Upper lobe of left lung (tissue), 6 donors: Measurements from ENCODE around the gene FAM193B. TPM values are rescaled to one million over a fixed set of nuclear protein-coding genes. Genes with fewer than 3 reads are reported as not detected.
"Not testable (repeated sequence)": the region's sequence is repeated elsewhere in the genome, so short reads cannot be mapped to it uniquely, and the experiment has no call there.

ENCODE experiments used
- ATAC-seq, 2 donors: fragments of 200-7000 bp; cut with Tn5 transposase; one replicate each; pipeline ENCODE4 v1.9.1; 2022; ENCODE audit warnings: mild to moderate bottlenecking in 2 of 2, moderate library complexity in 2 of 2; ENCODE audit not compliant: low FRiP score in 2 of 2
- DNase-seq, 2 donors: peaks; one replicate each; pipeline ENCODE4 v3.0.0-alpha.2; 2019 to 2020
- H3K27ac ChIP-seq, 4 donors: fragments of 200-600 bp; sonication (generic); one replicate each; pipeline ENCODE4 v1.5.1; 2016 to 2019
- H3K27me3 ChIP-seq, 4 donors: fragments of 200-600 bp; sonication (generic); one replicate each; pipeline ENCODE4 v1.5.1; 2017 to 2019
- H3K36me3 ChIP-seq, 4 donors: fragments of 200-600 bp; sonication (generic); one replicate each; pipeline ENCODE4 v1.5.1; 2016 to 2019
- H3K4me1 ChIP-seq, 4 donors: fragments of 200-600 bp; sonication (generic); one replicate each; pipeline ENCODE4 v1.5.1; 2018 to 2019
- H3K4me3 ChIP-seq, 4 donors: fragments of 200-600 bp; sonication (generic); one replicate each; pipeline ENCODE4 v1.5.1; 2017 to 2019; ENCODE audit warnings: mild to moderate bottlenecking in 2 of 4, moderate library complexity in 1 of 4
- H3K9me3 ChIP-seq, 4 donors: fragments of 200-600 bp; sonication (generic); one replicate each; pipeline ENCODE4 v1.5.1; 2018 to 2019
- CTCF ChIP-seq, 6 experiments: fragments of 450-650 bp in 4 of 6; fragments of 200-600 bp in 2 of 6; sonication (generic) in 2 of 6; IDR thresholded peaks; one replicate each; pipeline ENCODE4 v1.5.1; 2016 to 2019; ENCODE audit warnings: antibody characterized with exemption in 6 of 6
- EP300 ChIP-seq, 4 donors: sonication (generic); formaldehyde crosslinking; IDR thresholded peaks; one replicate each; pipeline ENCODE4 v1.5.1; 2017; ENCODE audit warnings: antibody characterized with exemption in 4 of 4, control low read depth in 2 of 4
- POLR2A ChIP-seq, 4 donors: fragments of 450-650 bp; IDR thresholded peaks; one replicate each; pipeline ENCODE4 v1.5.1; 2016 to 2017; ENCODE audit warnings: antibody characterized with exemption in 4 of 4, mild to moderate bottlenecking in 2 of 4
- POLR2AphosphoS5 ChIP-seq, 2 donors: sonication (generic); formaldehyde crosslinking; IDR thresholded peaks; one replicate each; pipeline ENCODE4 v1.5.1; 2017; ENCODE audit warnings: antibody characterized with exemption in 2 of 2
- WGBS, 2 donors: methylation state at CpG; one replicate each; pipeline ENCODE4 v1.1.5; 2017 to 2018; 5-methylcytosine and 5-hydroxymethylcytosine counted together
- total RNA-seq, 6 donors: library from RNA; depleted of rRNA in 4 of 6; stranded (reverse); fragments of >200 nt in 4 of 6; gene quantifications; one replicate each; pipeline versions ENCODE4 v1.1.0 to v1.2.1, GENCODE V29; 2016 to 2021
- donor health status: DM: no; HTN: no; CAD: no; lungs with moderate emphysema.
- donor health status: DM: no; HTN: yes; CAD: no; lungs with severe emphysema.

Gene FAM193B
- total RNA-seq, 6 donors from 2014 or later: 45.1 to 421 (median 91.4) TPM

GRCh38 chr5:177489119-177489716 is 65.1 kb downstream of the FAM193B start:
- Histone ChIP-seq H3K4me3 (no peak overlapping the region), H3K27ac (no peak overlapping the region), H3K4me1 (peaks cover 14 to 34% (median 18%) of the 10 kb centered on the region in 4 donors), H3K9me3 (no peaks in the 10 kb centered on the region), H3K36me3 (peaks cover 4 to 79% (median 55%) of the 10 kb centered on the region in 4 donors), H3K27me3 (no peaks in the 10 kb centered on the region)
- no peak for ATAC-seq
- WGBS, 2 donors: 78 to 82% methylated on average over 8 to 25 of the region's 26 CpGs
- DNase-seq: peak in 1 of 2 donors; percentile 84
- TF ChIP-seq POLR2A (IDR thresholded peaks at IDR 0.05): no peak
- TF ChIP-seq EP300 (IDR thresholded peaks at IDR 0.05): no peak

- TF ChIP-seq POLR2AphosphoS5 (IDR thresholded peaks at IDR 0.05): no peak
- TF ChIP-seq EP300 (IDR thresholded peaks at IDR 0.05): no peak
- no peak for TF ChIP-seq POLR2A (IDR thresholded peaks at IDR 0.05)
- TF ChIP-seq CTCF (IDR thresholded peaks at IDR 0.05): no peak
- Histone ChIP-seq H3K27me3 (no peaks in the 10 kb centered on the region), H3K36me3 (peaks cover 4 to 88% (median 62%) of the 10 kb centered on the region in 4 donors), H3K4me1 (peaks cover 2 to 21% (median 7%) of the 10 kb centered on the region in 4 donors), H3K4me3 (no peak overlapping the region), H3K27ac (no peak overlapping the region), H3K9me3 (no peaks in the 10 kb centered on the region)
- ATAC-seq (no peak), DNase-seq (peak in 1 of 2 donors; percentile 59)
- WGBS, 2 donors: 89 to 91% methylated on average over 12 to 15 of the region's 15 CpGs
These were observed 66.4 kb downstream of the FAM193B start for GRCh38 chr5:177487975-177488374.

GRCh38 chr5:177487144-177487543 is 67.2 kb downstream of the FAM193B start:
- ATAC-seq (no peak), DNase-seq (no peak)
- Histone ChIP-seq H3K4me1 (peaks cover 0 to 13% (median 3%) of the 10 kb centered on the region in 4 donors), H3K27me3 (no peaks in the 10 kb centered on the region), H3K36me3 (peaks cover 4 to 88% (median 60%) of the 10 kb centered on the region in 4 donors), H3K4me3 (no peak overlapping the region), H3K9me3 (no peaks in the 10 kb centered on the region), H3K27ac (no peak overlapping the region)
- TF ChIP-seq EP300 (IDR thresholded peaks at IDR 0.05) (no peak), CTCF (IDR thresholded peaks at IDR 0.05) (no peak), POLR2AphosphoS5 (IDR thresholded peaks at IDR 0.05) (no peak), POLR2A (IDR thresholded peaks at IDR 0.05) (no peak)
- WGBS, 2 donors: 92 to 95% methylated on average over 8 of the region's 8 CpGs

GRCh38 chr5:177486256-177486655 is 68.1 kb downstream of the FAM193B start:
- no peak overlapping the region for H3K4me3 ChIP-seq
- no peak for DNase-seq
- peaks cover 4 to 87% (median 57%) of the 10 kb centered on the region in 4 donors for H3K36me3 ChIP-seq
- TF ChIP-seq EP300 (IDR thresholded peaks at IDR 0.05) (no peak), POLR2A (IDR thresholded peaks at IDR 0.05) (no peak)
- peaks cover 0 to 4% (median 0%) of the 10 kb centered on the region in 4 donors for H3K4me1 ChIP-seq
- H3K27me3 ChIP-seq: no peaks in the 10 kb centered on the region
- no peaks in the 10 kb centered on the region for H3K9me3 ChIP-seq
- 93% methylated on average over 3 of the region's 3 CpGs for WGBS, 2 donors
- H3K27ac ChIP-seq: no peak overlapping the region
- ATAC-seq: no peak

GRCh38 chr5:177485753-177486152 is 68.6 kb downstream of the FAM193B start:
- H3K27me3 ChIP-seq, H3K27ac ChIP-seq, H3K9me3 ChIP-seq, H3K4me1 ChIP-seq, ATAC-seq, DNase-seq, H3K4me3 ChIP-seq: not testable (repeated sequence)
- WGBS, 2 donors: 91 to 100% methylated on average over 3 of the region's 3 CpGs
- H3K36me3 ChIP-seq: peaks cover 4 to 83% (median 52%) of the 10 kb centered on the region in 4 donors

GRCh38 chr5:177484902-177485549 is 69.3 kb downstream of the FAM193B start:
- no peaks in the 10 kb centered on the region for H3K9me3 ChIP-seq
- WGBS, 2 donors: 75 to 82% methylated on average over 9 to 13 of the region's 13 CpGs
- no peak for ATAC-seq
- no peak overlapping the region for H3K4me3 ChIP-seq
- peaks cover 4 to 76% (median 48%) of the 10 kb centered on the region in 4 donors for H3K36me3 ChIP-seq
- H3K4me1 ChIP-seq: peaks cover 0 to 2% (median under 1%) of the 10 kb centered on the region in 4 donors
- no peaks in the 10 kb centered on the region for H3K27me3 ChIP-seq
- TF ChIP-seq CTCF (IDR thresholded peaks at IDR 0.05) (no peak), EP300 (IDR thresholded peaks at IDR 0.05) (no peak), POLR2A (IDR thresholded peaks at IDR 0.05) (no peak), POLR2AphosphoS5 (IDR thresholded peaks at IDR 0.05) (no peak)
- no peak overlapping the region for H3K27ac ChIP-seq
- no peak for DNase-seq
